Subcutaneous adipose tissue (tissue), 4 donors: ENCODE results near the gene IGFBP3. TPM values are rescaled to one million over a fixed set of nuclear protein-coding genes. Genes with fewer than 3 reads are reported as not detected.

Experiments
- total RNA-seq, 4 donors: library from RNA; depleted of rRNA; stranded (reverse); fragments of >200 nt; gene quantifications; one replicate each; pipeline ENCODE4 v1.1.0, GENCODE V29; 2016
- TF ChIP-seq, protein P1 (sequence below): fragments of 450-650 bp; IDR thresholded peaks from one replicate; pipeline ENCODE4 v1.5.1; 2016; ENCODE audit warnings: low read depth, mild to moderate bottlenecking, control low read depth, antibody characterized with exemption, moderate library complexity

The IGFBP3 gene
- total RNA-seq, 4 donors from 2014 or later, result 551 to 1,271 (median 833) TPM

GRCh38 chr7:45891462-45892402 lies 29.3 kb downstream of the IGFBP3 start:
- TF ChIP-seq, protein P1, sequence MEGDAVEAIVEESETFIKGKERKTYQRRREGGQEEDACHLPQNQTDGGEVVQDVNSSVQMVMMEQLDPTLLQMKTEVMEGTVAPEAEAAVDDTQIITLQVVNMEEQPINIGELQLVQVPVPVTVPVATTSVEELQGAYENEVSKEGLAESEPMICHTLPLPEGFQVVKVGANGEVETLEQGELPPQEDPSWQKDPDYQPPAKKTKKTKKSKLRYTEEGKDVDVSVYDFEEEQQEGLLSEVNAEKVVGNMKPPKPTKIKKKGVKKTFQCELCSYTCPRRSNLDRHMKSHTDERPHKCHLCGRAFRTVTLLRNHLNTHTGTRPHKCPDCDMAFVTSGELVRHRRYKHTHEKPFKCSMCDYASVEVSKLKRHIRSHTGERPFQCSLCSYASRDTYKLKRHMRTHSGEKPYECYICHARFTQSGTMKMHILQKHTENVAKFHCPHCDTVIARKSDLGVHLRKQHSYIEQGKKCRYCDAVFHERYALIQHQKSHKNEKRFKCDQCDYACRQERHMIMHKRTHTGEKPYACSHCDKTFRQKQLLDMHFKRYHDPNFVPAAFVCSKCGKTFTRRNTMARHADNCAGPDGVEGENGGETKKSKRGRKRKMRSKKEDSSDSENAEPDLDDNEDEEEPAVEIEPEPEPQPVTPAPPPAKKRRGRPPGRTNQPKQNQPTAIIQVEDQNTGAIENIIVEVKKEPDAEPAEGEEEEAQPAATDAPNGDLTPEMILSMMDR, result no peak

DNA sequence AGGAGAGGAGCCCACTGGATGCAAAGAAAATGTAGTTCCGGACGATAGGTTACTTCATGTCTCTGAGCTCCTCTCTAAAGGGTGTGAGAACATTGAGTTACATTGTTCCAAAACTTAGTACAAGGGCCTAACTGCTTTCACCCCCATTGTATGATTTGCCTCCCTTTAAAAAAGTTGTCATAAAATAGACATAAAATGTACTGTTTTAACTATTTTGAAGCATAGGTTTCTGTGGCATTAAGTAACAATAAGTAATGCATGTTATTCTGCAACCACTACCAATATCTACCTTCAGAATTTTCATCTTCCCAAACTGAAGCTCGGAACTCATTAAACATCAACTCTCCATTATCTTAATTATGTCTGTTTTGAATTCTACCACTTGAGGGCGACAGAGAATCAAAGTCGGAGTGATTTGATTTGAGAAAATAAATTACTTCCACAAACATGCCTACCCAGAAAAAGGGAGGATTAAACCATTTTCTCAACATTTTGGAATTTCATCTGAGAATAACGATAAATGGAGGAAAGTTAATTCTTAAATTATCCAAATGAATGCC lies 30.1 kb downstream of the IGFBP3 start:
- TF ChIP-seq, protein P1, result no peak

DNA sequence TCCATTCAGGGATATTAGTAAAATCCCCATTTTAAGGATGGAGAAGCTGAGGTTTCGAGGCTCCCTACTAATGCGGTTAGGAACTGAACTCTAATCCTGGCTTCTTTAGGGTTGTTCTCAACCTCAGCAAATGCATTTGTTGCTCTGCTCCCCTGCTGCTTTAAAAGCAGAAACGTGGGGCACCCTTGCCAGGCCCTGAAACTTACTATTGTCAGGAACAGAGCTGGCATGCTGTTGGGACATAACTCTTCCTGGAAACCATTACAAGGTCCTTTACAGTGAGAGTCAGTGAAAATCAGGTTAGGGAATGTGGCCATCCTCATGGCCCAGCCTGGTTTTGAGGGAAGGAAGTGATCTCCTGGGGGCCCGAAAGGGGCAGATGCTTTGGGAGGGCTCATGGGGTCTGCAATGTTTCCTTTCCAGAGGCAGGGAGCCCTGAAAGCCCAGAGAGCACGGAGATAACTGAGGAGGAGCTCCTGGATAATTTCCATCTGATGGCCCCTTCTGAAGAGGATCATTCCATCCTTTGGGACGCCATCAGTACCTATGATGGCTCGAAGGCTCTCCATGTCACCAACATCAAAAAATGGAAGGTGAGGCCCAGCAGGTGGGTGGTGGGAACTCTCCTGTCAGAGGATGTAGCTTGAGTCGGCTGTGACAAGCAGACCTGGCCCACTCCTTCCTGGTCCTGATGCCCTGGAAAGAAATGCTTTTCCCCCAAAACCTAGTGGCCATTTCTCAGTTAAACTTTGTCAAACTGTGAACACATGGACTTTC lies 30.8 kb downstream of the IGFBP3 start:
- TF ChIP-seq, protein P1, result no peak

- TF ChIP-seq, protein P1, result no peak
Observed at GRCh38 chr7:45889367-45890067, 31.6 kb downstream of the IGFBP3 start.

DNA sequence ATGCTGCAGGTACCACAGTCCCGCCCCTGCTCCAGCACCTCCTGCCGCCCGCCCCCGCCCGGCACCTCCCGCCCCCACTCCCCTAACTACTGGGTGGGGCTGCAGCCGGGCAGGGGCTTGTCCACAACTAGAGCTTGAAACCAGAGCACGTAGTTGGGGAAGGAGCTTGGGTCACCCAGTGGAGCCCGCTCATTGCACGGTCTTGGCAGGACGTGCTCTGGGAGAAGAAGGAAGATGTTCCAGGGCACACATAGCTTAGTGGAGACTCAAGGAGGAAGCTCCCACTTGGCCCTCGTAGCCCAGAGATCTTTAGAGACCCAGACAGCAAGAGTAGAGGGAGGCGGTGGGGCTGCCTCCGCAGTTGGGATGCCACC lies 32.1 kb downstream of the IGFBP3 start:
- TF ChIP-seq, protein P1, result no peak

DNA sequence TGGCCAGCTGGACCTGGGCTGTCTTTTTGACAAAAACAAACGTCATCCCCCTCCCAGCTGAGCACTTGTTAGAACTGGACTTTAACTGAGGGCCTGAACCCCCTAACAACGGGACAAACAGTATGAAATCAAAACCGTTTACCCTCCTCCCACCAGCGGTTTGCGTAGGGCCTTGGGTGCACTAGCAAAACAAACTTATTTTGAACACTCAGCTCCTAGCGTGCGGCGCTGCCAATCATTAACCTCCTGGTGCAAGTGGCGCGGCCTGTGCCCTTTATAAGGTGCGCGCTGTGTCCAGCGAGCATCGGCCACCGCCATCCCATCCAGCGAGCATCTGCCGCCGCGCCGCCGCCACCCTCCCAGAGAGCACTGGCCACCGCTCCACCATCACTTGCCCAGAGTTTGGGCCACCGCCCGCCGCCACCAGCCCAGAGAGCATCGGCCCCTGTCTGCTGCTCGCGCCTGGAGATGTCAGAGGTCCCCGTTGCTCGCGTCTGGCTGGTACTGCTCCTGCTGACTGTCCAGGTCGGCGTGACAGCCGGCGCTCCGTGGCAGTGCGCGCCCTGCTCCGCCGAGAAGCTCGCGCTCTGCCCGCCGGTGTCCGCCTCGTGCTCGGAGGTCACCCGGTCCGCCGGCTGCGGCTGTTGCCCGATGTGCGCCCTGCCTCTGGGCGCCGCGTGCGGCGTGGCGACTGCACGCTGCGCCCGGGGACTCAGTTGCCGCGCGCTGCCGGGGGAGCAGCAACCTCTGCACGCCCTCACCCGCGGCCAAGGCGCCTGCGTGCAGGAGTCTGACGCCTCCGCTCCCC lies 32.7 kb downstream of the IGFBP3 start, which contains the start of gene IGFBP1:
IGFBP1 (plus strand) TSS at position 304 of the 808 bp plus-strand sequence; CDS start at position 469, 165 bp downstream.
- TF ChIP-seq, protein P1, result no peak
